GM18517 (cell line): Measurements from ENCODE around the gene OAS1.

Experiments used
- ATAC-seq: cut with Tn5 transposase; IDR thresholded peaks from one replicate; pipeline ENCODE4 v1.9.1; 2021; ENCODE audit warnings: mild to moderate bottlenecking, moderate library complexity; ENCODE audit not compliant: unreplicated experiment

OAS1 gene

GRCh38 chr12:112963227-112963861 is 56.6 kb downstream of the OAS1 start:
- ATAC-seq = no peak

- ATAC-seq = no peak
These were observed 57.4 kb downstream of the OAS1 start for GRCh38 chr12:112964067-112964670.

GRCh38 chr12:112964915-112965314 is 58.2 kb downstream of the OAS1 start:
- no peak for ATAC-seq

GRCh38 chr12:112965643-112966042 is 58.9 kb downstream of the OAS1 start:
- no peak for ATAC-seq

GRCh38 chr12:112967306-112967705 is 60.5 kb downstream of the OAS1 start:
- no peak for ATAC-seq

GRCh38 chr12:112967858-112968257 is 61.1 kb downstream of the OAS1 start:
- ATAC-seq = no peak
